Mammary epithelial cell (primary cell): ENCODE measurements around the gene TTLL4.

ENCODE experiments used
- CTCF ChIP-seq, 2 donors: IDR thresholded peaks in 1 of 2; conservative IDR thresholded peaks in 1 of 2; 2 replicates each; pipeline ENCODE4 v1.5.1; 2011 to 2012; ENCODE audit warnings: inconsistent platforms in 2 of 2, low read length in 2 of 2, mild to moderate bottlenecking in 2 of 2, control low read depth in 1 of 2, low read depth in 1 of 2; ENCODE audit not compliant: insufficient read depth in 1 of 2; ENCODE audit errors: extremely low read depth in 1 of 2
- EZH2 ChIP-seq: IDR thresholded peaks from 2 replicates; pipeline ENCODE4 v1.6.1; 2012; ENCODE audit warnings: low read length, inconsistent platforms, borderline replicate concordance

GRCh38 chr2:218679119-218679518 is 31.5 kb upstream of the TTLL4 start:
- TF ChIP-seq CTCF (conservative IDR thresholded peaks at IDR 0.05 in 1 of 2, IDR thresholded peaks at IDR 0.05 in 1 of 2; ENCODE audit: extremely low read depth in 1 of 2, insufficient read depth in 1 of 2, low read depth in 1 of 2, low read length in 2 of 2) (no peak), EZH2 (no peak)
